Stomach (tissue), 9 donors: ENCODE measurements around the gene PCDHB9. TPM values are rescaled to one million over a fixed set of nuclear protein-coding genes. Genes with fewer than 3 reads are reported as not detected.
"Not testable (repeated sequence)": the region's sequence is repeated elsewhere in the genome, so short reads cannot be mapped to it uniquely, and the experiment has no call there.

Experiments
- DNase-seq, 2 donors: peaks; one replicate each; pipeline versions ENCODE4 v3.0.0 to v3.0.0-alpha.2; 2013 to 2019
- H3K27ac ChIP-seq, 5 donors: fragments of 200-600 bp in 4 of 5; sonication (generic) in 4 of 5; one replicate each; pipeline ENCODE4 v1.5.1; 2013 to 2019; ENCODE audit warnings: mild to moderate bottlenecking in 1 of 5, moderate library complexity in 1 of 5
- H3K27me3 ChIP-seq, 3 donors: fragments of 200-600 bp; sonication (generic); one replicate each; pipeline ENCODE4 v1.5.1; 2017 to 2019; ENCODE audit warnings: mixed run types in 1 of 3
- H3K36me3 ChIP-seq, 4 donors: fragments of 200-600 bp; sonication (generic); 1 replicate in 3 of 4; 2 replicates in 1 of 4; pipeline ENCODE4 v1.5.1; 2016 to 2019
- H3K4me1 ChIP-seq, 4 donors: fragments of 200-600 bp; sonication (generic); one replicate each; pipeline ENCODE4 v1.5.1; 2016 to 2019
- H3K4me3 ChIP-seq, 4 donors: fragments of 200-600 bp; sonication (generic) in 3 of 4; one replicate each; pipeline ENCODE4 v1.5.1; 2016 to 2019; ENCODE audit warnings: mild to moderate bottlenecking in 1 of 4
- H3K9me3 ChIP-seq, 4 donors: fragments of 200-600 bp; sonication (generic); one replicate each; pipeline ENCODE4 v1.5.1; 2016 to 2019
- CTCF ChIP-seq, 7 experiments: fragments of 450-650 bp in 4 of 7; fragments of 200-600 bp in 3 of 7; sonication (generic) in 3 of 7; IDR thresholded peaks; one replicate each; pipeline ENCODE4 v1.5.1; 2016 to 2019; ENCODE audit warnings: antibody characterized with exemption in 7 of 7, control low read depth in 2 of 7, mild to moderate bottlenecking in 1 of 7
- EP300 ChIP-seq: sonication (generic); formaldehyde crosslinking; IDR thresholded peaks from one replicate; pipeline ENCODE4 v1.6.1; 2017; ENCODE audit warnings: antibody characterized with exemption
- POLR2A ChIP-seq, 4 donors: fragments of 450-650 bp; IDR thresholded peaks; one replicate each; pipeline ENCODE4 v1.6.1; 2016; ENCODE audit warnings: antibody characterized with exemption in 4 of 4, control low read depth in 2 of 4, mild to moderate bottlenecking in 1 of 4, moderate library complexity in 1 of 4
- POLR2AphosphoS5 ChIP-seq, 3 donors: sonication (generic); formaldehyde crosslinking; IDR thresholded peaks; one replicate each; pipeline ENCODE4 v1.6.1; 2016; ENCODE audit warnings: antibody characterized with exemption in 3 of 3
- WGBS, 5 donors: extraction: QIAGEN DNeasy Blood & Tissue Kit in 3 of 5; methylation state at CpG; one replicate each; pipeline versions ENCODE4 v1.1.5 to v1.1.7; 2013 to 2018; 5-methylcytosine and 5-hydroxymethylcytosine counted together
- intact Hi-C: fragments of 100-400 bp; cut with DNase I; formaldehyde crosslinking; loops from one replicate; pipeline ENCODE4 v1.15.1; 2023; ENCODE audit warnings: low total_unique reads
- polyA plus RNA-seq, 3 donors: library from polyadenylated mRNA; stranded (reverse); fragments of 200-250 nt; gene quantifications; one replicate each; pipeline ENCODE4 v1.2.3, GENCODE V29; 2013
- total RNA-seq, 5 donors: library from RNA; depleted of rRNA; stranded (reverse); fragments of >200 nt; gene quantifications; one replicate each; pipeline versions ENCODE4 v1.1.0 to v1.2.3, GENCODE V29; 2014 to 2016
- donor health status: healthy with polysubstance abuse.
- donor health status: Bipolar disorder and iron deficiency.
- donor health status: healthy.

The PCDHB9 gene
- total and polyA plus RNA-seq, 8 donors: 0.08 to 0.92 (median 0.19) TPM; not detected in 3

GRCh38 chr5:141172381-141173204 is 14.4 kb upstream of the PCDHB9 start, which contains the start of gene PCDHB7:
Gene PCDHB7 (plus strand): TSS chr5:141172644. CDS start chr5:141172836, 192 bp downstream.
- H3K4me1 ChIP-seq: no peaks in the 10 kb centered on the region
- TF ChIP-seq POLR2A (IDR thresholded peaks at IDR 0.05) (no peak), EP300 (no peak), POLR2AphosphoS5 (IDR thresholded peaks at IDR 0.05) (no peak), CTCF (IDR thresholded peaks at IDR 0.05) (no peak)
- peaks cover 0 to 45% (median 13%) of the 10 kb centered on the region in 3 donors for H3K27me3 ChIP-seq
- H3K9me3 ChIP-seq: peaks cover 11 to 70% (median 65%) of the 10 kb centered on the region in 4 donors
- 23 to 49% (median 33%) methylated on average over 20 of the region's 20 CpGs for WGBS, 5 donors
- no peak within 1 kb of the TSS for H3K4me3 ChIP-seq
- H3K36me3 ChIP-seq: no peaks in the 10 kb centered on the region
- peak in 1 of 2 donors; percentile 43 for DNase-seq
- no peak within 1 kb of the TSS for H3K27ac ChIP-seq
- intact Hi-C loops: no loop called here

GRCh38 chr5:141174291-141175104 is 12.5 kb upstream of the PCDHB9 start:
- H3K4me3 ChIP-seq, H3K27ac ChIP-seq, intact Hi-C loops, H3K36me3 ChIP-seq, H3K4me1 ChIP-seq, DNase-seq: not testable (repeated sequence)
- Histone ChIP-seq H3K9me3 (peaks cover 11 to 74% (median 72%) of the 10 kb centered on the region in 4 donors), H3K27me3 (peaks cover 0 to 53% (median 24%) of the 10 kb centered on the region in 3 donors)
- 37 to 61% (median 44%) methylated on average over 28 to 78 of the region's 79 CpGs for WGBS, 5 donors

- WGBS, 5 donors: 64 to 67% (median 65%) methylated on average over 1 of the region's 1 CpG
- TF ChIP-seq POLR2A (IDR thresholded peaks at IDR 0.05): no peak
- no peak for TF ChIP-seq POLR2AphosphoS5 (IDR thresholded peaks at IDR 0.05)
- no peak for TF ChIP-seq CTCF (IDR thresholded peaks at IDR 0.05)
- Histone ChIP-seq H3K36me3 (no peaks in the 10 kb centered on the region), H3K4me1 (no peaks in the 10 kb centered on the region), H3K27me3 (peaks cover 0 to 62% (median 25%) of the 10 kb centered on the region in 3 donors), H3K27ac (no peak overlapping the region), H3K4me3 (no peak overlapping the region), H3K9me3 (peaks cover 11 to 81% (median 77%) of the 10 kb centered on the region in 4 donors)
- intact Hi-C loops: no loop called here
- DNase-seq: no peak
Observed at GRCh38 chr5:141175933-141176332, 11.0 kb upstream of the PCDHB9 start.

GRCh38 chr5:141177577-141178191 is 9.3 kb upstream of the PCDHB9 start, which contains the start of gene PCDHB8:
Gene PCDHB8 (plus strand): TSS chr5:141177790. CDS start chr5:141178035, 245 bp downstream.
- H3K9me3 ChIP-seq: peaks cover 11 to 82% (median 79%) of the 10 kb centered on the region in 4 donors
- 26 to 43% (median 33%) methylated on average over 13 to 14 of the region's 18 CpGs for WGBS, 5 donors
- DNase-seq, intact Hi-C loops, H3K27ac ChIP-seq, H3K4me3 ChIP-seq, H3K36me3 ChIP-seq, H3K4me1 ChIP-seq: not testable (repeated sequence)
- H3K27me3 ChIP-seq: peaks cover 0 to 68% (median 25%) of the 10 kb centered on the region in 3 donors

GRCh38 chr5:141179371-141179770 is 7.6 kb upstream of the PCDHB9 start:
- H3K36me3 ChIP-seq, H3K27ac ChIP-seq, H3K4me3 ChIP-seq, H3K4me1 ChIP-seq, intact Hi-C loops, DNase-seq: not testable (repeated sequence)
- peaks cover 9 to 83% (median 77%) of the 10 kb centered on the region in 4 donors for H3K9me3 ChIP-seq
- 39 to 62% (median 46%) methylated on average over 26 to 34 of the region's 39 CpGs for WGBS, 5 donors
- H3K27me3 ChIP-seq: peaks cover 0 to 71% (median 25%) of the 10 kb centered on the region in 3 donors

GRCh38 chr5:141179876-141180275 is 7.1 kb upstream of the PCDHB9 start:
- DNase-seq, H3K4me1 ChIP-seq, H3K4me3 ChIP-seq, H3K36me3 ChIP-seq, H3K27ac ChIP-seq, intact Hi-C loops: not testable (repeated sequence)
- peaks cover 0 to 71% (median 20%) of the 10 kb centered on the region in 3 donors for H3K27me3 ChIP-seq
- WGBS, 5 donors: 29 to 66% (median 37%) methylated on average over 12 to 32 of the region's 32 CpGs
- peaks cover 8 to 83% (median 77%) of the 10 kb centered on the region in 4 donors for H3K9me3 ChIP-seq
